Spleen (tissue), 11 donors: ENCODE measurements around the gene PARVB. TPM values are rescaled to one million over a fixed set of nuclear protein-coding genes. Genes with fewer than 3 reads are reported as not detected.

Experiments
- DNase-seq: peaks from one replicate; pipeline ENCODE4 v3.0.0-alpha.2; 2020
- H3K27ac ChIP-seq, 8 donors: fragments of 200-600 bp; sonication (generic) in 7 of 8; 1 replicate in 4 of 8; 2 replicates in 4 of 8; pipeline versions ENCODE4 v1.5.0 to v1.8.0; 2016 to 2021; ENCODE audit warnings: inconsistent platforms in 4 of 8, mild to moderate bottlenecking in 4 of 8, moderate library complexity in 1 of 8
- H3K27me3 ChIP-seq, 7 donors: fragments of 200-600 bp; sonication (generic) in 6 of 7; replicated peaks in 1 of 7; 1 replicate in 4 of 7; 2 replicates in 3 of 7; pipeline versions ENCODE4 v1.5.0 to v1.8.0; 2016 to 2021; ENCODE audit warnings: inconsistent platforms in 3 of 7, mild to moderate bottlenecking in 1 of 7
- H3K36me3 ChIP-seq, 6 donors: fragments of 200-600 bp; sonication (generic) in 5 of 6; 1 replicate in 4 of 6; 2 replicates in 2 of 6; pipeline versions ENCODE4 v1.5.0 to v1.8.0; 2016 to 2021; ENCODE audit warnings: inconsistent platforms in 2 of 6
- H3K4me1 ChIP-seq, 6 donors: fragments of 200-600 bp; sonication (generic) in 5 of 6; 1 replicate in 3 of 6; 2 replicates in 3 of 6; pipeline versions ENCODE4 v1.5.0 to v1.8.0; 2016 to 2021; ENCODE audit warnings: inconsistent platforms in 3 of 6
- H3K4me3 ChIP-seq, 8 donors: fragments of 200-600 bp; sonication (generic) in 7 of 8; 1 replicate in 4 of 8; 2 replicates in 4 of 8; pipeline versions ENCODE4 v1.5.0 to v1.8.0; 2016 to 2021; ENCODE audit warnings: inconsistent platforms in 4 of 8, mild to moderate bottlenecking in 4 of 8, moderate library complexity in 2 of 8
- H3K9me3 ChIP-seq, 8 donors: fragments of 200-600 bp; sonication (generic) in 7 of 8; 1 replicate in 4 of 8; 2 replicates in 4 of 8; pipeline versions ENCODE4 v1.5.0 to v1.8.0; 2016 to 2021; ENCODE audit warnings: inconsistent platforms in 4 of 8
- POLR2A ChIP-seq, 3 donors: fragments of 450-650 bp; IDR thresholded peaks; one replicate each; pipeline ENCODE4 v1.5.1; 2017; ENCODE audit warnings: antibody characterized with exemption in 3 of 3, mild to moderate bottlenecking in 1 of 3
- POLR2AphosphoS5 ChIP-seq, 3 donors: sonication (generic); formaldehyde crosslinking; IDR thresholded peaks; one replicate each; pipeline ENCODE4 v1.5.1; 2017; ENCODE audit warnings: antibody characterized with exemption in 3 of 3
- WGBS, 5 donors: extraction: QIAGEN DNeasy Blood & Tissue Kit in 3 of 5; methylation state at CpG; one replicate each; pipeline versions ENCODE4 v1.1.5 to v1.1.7; 2013 to 2018; 5-methylcytosine and 5-hydroxymethylcytosine counted together
- intact Hi-C: fragments of 100-400 bp; cut with DNase I; formaldehyde crosslinking; loops from one replicate; pipeline ENCODE4 v1.15.0; 2023; ENCODE audit warnings: low total_unique reads
- polyA plus RNA-seq, 3 donors: library from polyadenylated mRNA; stranded (reverse); fragments of 200-250 nt; gene quantifications; one replicate each; pipeline ENCODE4 v1.2.1, GENCODE V29; 2013
- total RNA-seq, 7 donors: library from RNA; depleted of rRNA in 3 of 7; stranded (reverse); fragments of >200 nt in 3 of 7; fragmentation: NEBNext Ultra II Directional in 4 of 7; extraction: Animal tissue kit (Norgen Biotek cat#: 25700) in 4 of 7; gene quantifications; one replicate each; pipeline versions ENCODE4 v1.1.0 to v1.2.1, GENCODE V29; 2016 to 2021
- TF ChIP-seq, protein P1 (sequence below), 11 experiments: fragments of 200-600 bp in 7 of 11; fragments of 450-650 bp in 4 of 11; sonication (generic) in 4 of 11; IDR thresholded peaks in 8 of 11; conservative IDR thresholded peaks in 3 of 11; 1 replicate in 7 of 11; 2 replicates in 4 of 11; pipeline versions ENCODE4 v1.4.0 to v1.8.0; 2016 to 2021; ENCODE audit warnings: antibody characterized with exemption in 11 of 11, inconsistent platforms in 4 of 11, mild to moderate bottlenecking in 1 of 11
- donor health status: healthy with polysubstance abuse.
- donor health status: DM: no; HTN: no; CAD: no; lungs with moderate emphysema.
- donor health status: DM: no; HTN: no; CAD: no.
- donor health status: Bipolar disorder and iron deficiency.
- donor health status: healthy.
- donor health status: DM: no; HTN: no; CAD: no.
- donor health status: DM: yes; HTN: yes; CAD: no.

The PARVB gene
- total and polyA plus RNA-seq, 10 donors = 24.0 to 61.9 (median 46.5) TPM

DNA sequence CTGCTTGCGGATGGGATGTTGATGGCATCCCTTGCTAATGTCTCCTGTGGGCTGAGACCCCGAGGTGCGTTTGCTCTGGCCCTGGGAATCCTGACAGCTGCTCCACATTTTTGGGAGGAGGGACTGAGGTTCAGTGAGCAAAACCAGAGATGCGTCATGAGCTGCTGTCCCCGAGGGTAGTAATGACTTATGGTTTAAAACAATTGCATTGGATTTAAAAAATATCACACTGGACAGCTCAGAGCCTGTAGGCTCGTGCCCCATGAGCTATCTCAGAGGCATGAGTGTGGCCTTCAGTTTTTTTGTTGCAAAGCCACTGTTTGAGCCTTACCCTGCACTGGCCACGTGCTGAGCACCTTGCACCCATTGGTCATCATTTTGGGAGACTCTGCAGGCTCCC is 135.7 kb downstream of the PARVB start:
- Histone ChIP-seq H3K4me3 (no peak overlapping the region), H3K27me3 (no peaks in the 10 kb centered on the region), H3K36me3 (peaks cover 0 to 95% (median 25%) of the 10 kb centered on the region in 6 donors), H3K9me3 (no peaks in the 10 kb centered on the region), H3K4me1 (peaks cover 0 to 22% (median 13%) of the 10 kb centered on the region in 6 donors), H3K27ac (no peak overlapping the region)
- intact Hi-C loops = no loop called here
- WGBS, 5 donors = 80 to 88% (median 86%) methylated on average over 7 of the region's 7 CpGs
- TF ChIP-seq POLR2AphosphoS5 (IDR thresholded peaks at IDR 0.05) = no peak
- TF ChIP-seq POLR2A (IDR thresholded peaks at IDR 0.05) = no peak
- TF ChIP-seq, protein P1, sequence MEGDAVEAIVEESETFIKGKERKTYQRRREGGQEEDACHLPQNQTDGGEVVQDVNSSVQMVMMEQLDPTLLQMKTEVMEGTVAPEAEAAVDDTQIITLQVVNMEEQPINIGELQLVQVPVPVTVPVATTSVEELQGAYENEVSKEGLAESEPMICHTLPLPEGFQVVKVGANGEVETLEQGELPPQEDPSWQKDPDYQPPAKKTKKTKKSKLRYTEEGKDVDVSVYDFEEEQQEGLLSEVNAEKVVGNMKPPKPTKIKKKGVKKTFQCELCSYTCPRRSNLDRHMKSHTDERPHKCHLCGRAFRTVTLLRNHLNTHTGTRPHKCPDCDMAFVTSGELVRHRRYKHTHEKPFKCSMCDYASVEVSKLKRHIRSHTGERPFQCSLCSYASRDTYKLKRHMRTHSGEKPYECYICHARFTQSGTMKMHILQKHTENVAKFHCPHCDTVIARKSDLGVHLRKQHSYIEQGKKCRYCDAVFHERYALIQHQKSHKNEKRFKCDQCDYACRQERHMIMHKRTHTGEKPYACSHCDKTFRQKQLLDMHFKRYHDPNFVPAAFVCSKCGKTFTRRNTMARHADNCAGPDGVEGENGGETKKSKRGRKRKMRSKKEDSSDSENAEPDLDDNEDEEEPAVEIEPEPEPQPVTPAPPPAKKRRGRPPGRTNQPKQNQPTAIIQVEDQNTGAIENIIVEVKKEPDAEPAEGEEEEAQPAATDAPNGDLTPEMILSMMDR (IDR thresholded peaks at IDR 0.05 in 8 of 11, conservative IDR thresholded peaks at IDR 0.05 in 3 of 11) = no peak
- no peak for DNase-seq

DNA sequence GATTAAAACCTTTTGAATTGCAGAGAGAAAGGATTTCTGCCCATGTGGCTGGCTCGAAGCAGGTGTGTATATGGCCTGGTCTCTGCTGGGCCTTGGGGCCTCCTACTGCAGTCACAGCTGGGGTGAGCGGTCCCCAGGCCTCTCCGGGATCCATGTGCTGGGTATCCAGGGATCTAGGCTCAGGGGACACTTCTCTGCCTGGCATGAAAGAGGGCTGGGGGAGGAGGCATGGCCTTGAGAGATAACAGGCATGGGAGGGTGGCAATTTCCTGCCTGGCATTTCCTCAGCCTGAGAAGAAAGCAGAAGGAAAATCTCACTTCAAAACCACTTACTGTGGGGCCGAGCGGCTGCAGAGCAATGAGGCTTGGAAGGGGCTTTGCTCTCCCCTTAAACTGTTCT is 136.3 kb downstream of the PARVB start:
- DNase-seq = no peak

DNA sequence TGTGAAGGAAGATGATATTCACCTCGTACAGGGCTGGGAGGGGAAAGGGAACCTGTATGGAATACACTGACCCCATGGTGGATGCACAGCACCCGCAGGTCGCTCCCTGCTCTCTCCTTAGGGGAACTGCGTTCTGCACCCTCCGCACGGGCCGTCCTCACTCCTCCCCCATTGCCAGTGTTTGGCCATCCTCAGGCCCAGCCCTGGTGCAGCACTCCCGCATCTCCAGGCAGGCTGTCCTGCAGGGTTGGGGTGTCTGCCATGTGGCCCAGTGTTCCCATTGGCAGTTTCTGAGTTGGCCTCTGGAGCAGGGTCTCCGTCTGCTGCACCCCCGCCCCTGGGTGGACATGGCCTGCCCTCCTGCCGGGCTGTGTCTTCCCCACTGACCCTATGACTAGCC is 137.6 kb downstream of the PARVB start:
- Histone ChIP-seq H3K27me3 (no peaks in the 10 kb centered on the region), H3K4me1 (peaks cover 0 to 22% (median 13%) of the 10 kb centered on the region in 6 donors), H3K36me3 (peaks cover 0 to 96% (median 26%) of the 10 kb centered on the region in 6 donors), H3K27ac (no peak overlapping the region), H3K4me3 (no peak overlapping the region), H3K9me3 (no peaks in the 10 kb centered on the region)
- DNase-seq = peak; percentile 69
- WGBS, 5 donors = 94 to 97% (median 96%) methylated on average over 11 of the region's 11 CpGs
- TF ChIP-seq POLR2AphosphoS5 (IDR thresholded peaks at IDR 0.05) (peak in 1 of 3 donors; percentile 25), POLR2A (IDR thresholded peaks at IDR 0.05) (no peak)
- TF ChIP-seq, protein P1 (IDR thresholded peaks at IDR 0.05 in 8 of 11, conservative IDR thresholded peaks at IDR 0.05 in 3 of 11) = no peak
- intact Hi-C loops = no loop called here

More for the DNA sequence above, 136.3 kb downstream of the PARVB start:
- Histone ChIP-seq H3K4me3 (peak overlapping the region in 1 of 8 donors; percentile 3), H3K27me3 (no peaks in the 10 kb centered on the region), H3K4me1 (peaks cover 0 to 22% (median 13%) of the 10 kb centered on the region in 6 donors), H3K36me3 (peaks cover 0 to 96% (median 26%) of the 10 kb centered on the region in 6 donors), H3K9me3 (no peaks in the 10 kb centered on the region), H3K27ac (no peak overlapping the region)
- intact Hi-C loops = no loop called here
- WGBS, 5 donors = 23 to 46% (median 32%) methylated on average over 5 of the region's 5 CpGs
- TF ChIP-seq POLR2A (IDR thresholded peaks at IDR 0.05) = no peak
- TF ChIP-seq POLR2AphosphoS5 (IDR thresholded peaks at IDR 0.05) = peak in 1 of 3 donors; percentile 11

DNA sequence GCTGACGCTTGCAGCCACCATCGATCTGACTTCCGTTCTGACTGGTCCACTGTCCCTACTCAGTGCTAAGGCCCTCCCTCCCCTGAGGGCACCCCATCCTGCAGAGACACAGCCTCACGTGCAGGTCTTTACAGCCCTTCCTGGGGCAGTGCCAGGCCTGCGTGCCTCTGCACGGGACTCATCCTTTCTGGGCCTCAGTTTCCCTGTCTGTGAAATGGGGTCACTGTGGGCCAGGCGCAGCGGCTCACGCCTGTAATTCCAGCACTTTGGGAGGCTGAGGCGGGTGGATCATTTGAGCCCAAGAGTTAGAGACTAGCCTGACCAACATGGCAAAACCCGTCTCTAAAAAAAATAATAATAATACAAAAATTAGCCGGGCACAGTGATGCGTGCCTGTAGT is 138.9 kb downstream of the PARVB start:
- no peaks in the 10 kb centered on the region for H3K9me3 ChIP-seq
- no peaks in the 10 kb centered on the region for H3K27me3 ChIP-seq
- no peak overlapping the region for H3K4me3 ChIP-seq
- WGBS, 5 donors = 94 to 98% (median 95%) methylated on average over 12 to 13 of the region's 13 CpGs
- H3K36me3 ChIP-seq = peaks cover 0 to 96% (median 25%) of the 10 kb centered on the region in 6 donors
- no peak for DNase-seq
- intact Hi-C loops = no loop called here
- peaks cover 0 to 22% (median 13%) of the 10 kb centered on the region in 6 donors for H3K4me1 ChIP-seq
- no peak overlapping the region for H3K27ac ChIP-seq
- TF ChIP-seq, protein P1 (IDR thresholded peaks at IDR 0.05 in 8 of 11, conservative IDR thresholded peaks at IDR 0.05 in 3 of 11) = no peak
- no peak for TF ChIP-seq POLR2AphosphoS5 (IDR thresholded peaks at IDR 0.05)
- TF ChIP-seq POLR2A (IDR thresholded peaks at IDR 0.05) = no peak
